HT-29 (cell line): ENCODE results near the gene CFAP43. TPM values are rescaled to one million over a fixed set of nuclear protein-coding genes. Genes with fewer than 3 reads are reported as not detected.
"Not testable (repeated sequence)": the region's sequence is repeated elsewhere in the genome, so short reads cannot be mapped to it uniquely, and the experiment has no call there.

Source experiments
- DNase-seq: peaks from one replicate; pipeline ENCODE4 v3.0.0-alpha.2; 2015; ENCODE audit warnings: low spot score
- total RNA-seq: library from RNA; depleted of rRNA; stranded (reverse); fragments of >200 nt; shearing (Covaris generic); gene quantifications from 2 replicates; pipeline ENCODE4 v1.2.3, GENCODE V29; 2014

CFAP43 gene
- total RNA-seq, 1 experiment from 2014 or later, result 0.18 TPM

DNA sequence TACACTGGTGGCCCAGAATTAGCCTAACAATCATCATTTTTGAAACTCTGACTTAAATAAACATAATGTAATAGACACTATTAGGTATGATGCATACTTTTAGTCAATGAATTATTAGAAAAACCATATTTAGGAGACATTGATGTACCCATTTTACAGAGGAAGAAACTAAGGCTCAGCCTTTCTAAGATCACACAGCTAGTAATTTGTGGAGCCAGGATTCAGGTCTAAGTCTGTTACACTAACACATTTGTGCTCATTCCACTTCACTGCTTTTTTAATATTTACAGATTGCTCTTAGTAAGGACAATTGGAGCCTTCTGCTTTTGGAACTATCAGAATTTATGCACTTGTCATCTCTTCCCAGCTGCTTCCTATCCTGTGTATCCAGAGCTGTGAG is 8.9 kb downstream of the CFAP43 start:
- no peak for DNase-seq

DNA sequence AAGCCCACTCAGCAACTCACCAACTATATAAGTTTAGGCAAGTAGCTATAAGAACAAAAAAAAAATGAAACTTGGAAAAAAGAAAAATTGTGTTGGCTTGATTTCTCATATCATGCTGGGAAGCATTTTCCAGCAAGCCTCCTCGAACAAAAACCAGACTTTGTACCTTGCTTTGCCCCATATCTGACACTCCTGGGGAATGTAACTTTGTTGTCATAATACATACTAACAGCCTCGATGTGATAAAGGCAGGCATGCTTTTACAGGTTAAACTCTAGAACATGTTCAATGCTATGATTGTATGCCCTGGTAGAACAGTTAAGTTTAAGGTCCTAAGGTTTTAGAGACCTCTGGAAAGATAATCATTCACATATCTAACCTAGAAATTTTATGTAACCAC is 11.6 kb downstream of the CFAP43 start:
- DNase-seq, result no peak

DNA sequence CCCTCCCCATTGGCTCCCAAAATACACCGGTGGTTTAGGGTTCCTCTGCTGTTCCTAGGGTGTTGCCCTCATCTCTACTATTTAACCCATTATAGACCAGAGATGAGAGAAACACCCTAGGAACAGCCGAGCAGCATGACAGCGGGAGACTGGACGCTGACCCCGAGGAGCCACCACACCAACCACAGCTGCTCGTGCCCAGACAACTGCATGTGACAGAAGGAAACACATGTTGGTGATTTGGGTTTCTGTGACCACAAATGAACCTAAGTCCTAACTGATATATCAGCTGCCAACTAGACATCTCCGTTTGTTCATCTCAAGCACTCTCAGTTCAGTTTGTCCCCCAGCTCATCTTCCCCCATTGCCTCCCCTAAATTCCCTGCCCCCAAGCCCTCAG is 13.4 kb downstream of the CFAP43 start:
- DNase-seq, result no peak

DNA sequence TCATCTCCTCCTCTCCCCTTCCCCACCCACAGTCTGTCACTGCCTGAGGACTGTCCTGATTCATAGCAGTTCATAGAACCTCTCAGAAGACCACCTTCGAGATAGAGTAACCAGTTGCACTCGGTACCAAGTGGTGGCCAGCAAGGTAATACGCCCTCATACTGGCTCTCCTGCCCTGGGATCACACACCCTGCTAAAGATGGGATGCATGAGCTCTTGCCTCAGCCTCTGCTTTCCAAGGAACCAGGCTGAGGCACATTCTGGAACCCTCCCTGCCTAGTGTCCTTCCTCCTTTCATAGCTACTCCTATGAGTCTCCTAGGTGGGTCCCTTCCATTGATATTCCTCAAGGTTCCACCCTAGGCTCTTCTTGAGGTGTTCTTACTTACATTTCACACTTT is 15.5 kb downstream of the CFAP43 start:
- no peak for DNase-seq

DNA sequence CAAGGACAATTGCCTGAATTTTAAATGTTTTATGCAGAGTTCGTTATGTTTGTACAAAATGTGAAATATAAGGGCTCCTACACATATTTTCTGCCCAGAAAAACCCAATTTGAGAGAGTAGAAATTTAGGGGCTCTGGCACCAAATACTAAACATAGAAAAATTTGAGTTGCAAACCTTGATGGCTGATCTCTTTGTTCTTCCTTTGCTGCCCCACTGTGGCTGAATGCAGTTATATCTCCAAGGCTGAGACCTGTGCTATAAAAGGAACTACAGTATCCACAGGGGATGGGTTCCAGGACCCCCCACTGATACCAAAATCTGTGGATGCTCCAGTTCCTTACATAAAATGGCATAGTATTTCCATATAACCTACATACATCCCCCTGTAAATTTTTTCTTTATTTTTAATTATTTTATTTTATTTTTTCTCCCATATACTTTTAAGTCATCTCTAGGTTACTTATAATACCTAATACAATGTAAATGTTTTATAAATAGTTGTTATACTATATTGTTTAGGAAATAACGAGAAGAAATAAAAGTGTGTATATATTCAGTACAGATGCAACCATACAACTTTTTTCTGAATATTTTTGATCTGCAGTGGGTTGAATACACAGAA is 22.5 kb downstream of the CFAP43 start:
- peak; percentile 59 for DNase-seq

DNA sequence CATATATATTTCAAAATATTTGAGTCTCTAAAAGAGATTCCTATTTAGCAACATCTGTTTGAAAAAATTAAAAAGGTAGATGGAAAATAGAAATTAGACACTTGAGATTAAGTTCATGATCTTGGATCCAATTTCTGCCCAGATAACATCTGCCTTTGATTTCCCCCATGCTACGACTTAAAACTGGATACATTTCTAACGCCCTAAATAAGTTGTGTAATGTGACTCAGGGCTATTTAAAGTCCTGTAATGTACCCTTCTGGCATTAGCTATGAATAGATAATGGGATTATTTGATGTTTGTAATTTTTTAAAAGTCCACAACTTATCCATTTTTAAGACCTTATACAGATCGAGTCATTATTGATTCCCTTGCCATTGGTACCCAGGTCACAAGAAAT is 23.4 kb downstream of the CFAP43 start:
- DNase-seq, result no peak

DNA sequence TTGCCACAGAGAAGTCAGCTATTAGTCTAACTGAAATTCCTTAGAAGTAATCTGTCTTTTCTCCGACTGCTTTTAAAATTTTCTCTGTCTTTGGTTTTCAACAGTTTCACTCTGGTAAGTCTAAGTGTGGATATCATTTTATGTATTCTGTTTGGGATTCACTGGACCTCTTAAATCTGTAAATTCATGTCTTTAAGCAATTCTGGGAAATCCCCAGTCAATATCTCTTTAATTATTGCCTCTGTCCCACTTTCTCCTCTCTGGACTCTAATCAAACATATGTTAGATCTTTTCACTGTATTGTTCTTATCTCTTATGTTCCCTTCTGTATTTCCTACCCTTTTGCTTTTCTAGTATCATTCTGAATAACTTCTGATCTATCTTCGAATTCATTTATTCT is 29.9 kb downstream of the CFAP43 start:
- no peak for DNase-seq

DNA sequence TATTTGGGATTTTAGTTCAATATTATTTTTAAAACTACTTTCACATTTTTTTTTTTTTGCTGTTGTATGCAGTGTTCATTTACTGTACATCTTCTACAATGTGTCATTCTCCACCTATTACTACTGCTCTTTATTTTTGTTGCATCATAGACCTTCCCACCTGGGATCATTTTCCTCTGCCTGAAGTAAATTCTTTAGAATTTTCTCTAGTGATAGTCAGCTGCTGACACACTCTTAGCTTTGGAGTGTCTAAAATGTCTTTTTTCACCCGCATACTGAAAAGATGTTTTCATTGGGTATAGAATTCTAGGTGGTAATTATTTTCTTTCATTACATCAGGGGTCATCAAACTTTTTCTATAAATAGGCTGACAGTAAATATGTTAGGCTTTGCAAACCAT is 30.5 kb downstream of the CFAP43 start:
- DNase-seq, result no peak

DNA sequence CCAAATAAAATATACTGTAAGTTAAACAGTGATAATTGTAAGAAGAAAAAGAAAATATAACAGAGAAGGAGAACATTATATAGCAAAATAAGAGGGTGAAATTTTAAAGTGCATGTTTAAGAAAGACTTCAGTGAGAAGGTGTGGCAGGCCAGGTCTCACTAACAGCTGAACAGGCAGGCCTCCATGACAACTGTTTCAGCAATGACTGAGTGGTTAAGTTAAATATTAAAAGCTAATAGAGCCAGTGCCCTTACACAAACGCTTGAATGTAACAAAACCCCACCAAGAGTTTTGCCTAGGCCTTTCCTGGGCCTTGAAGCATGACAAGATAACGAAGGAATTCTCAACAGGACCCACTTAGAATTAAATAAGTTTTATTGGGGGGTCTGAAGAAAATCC is 32.6 kb downstream of the CFAP43 start:
- no peak for DNase-seq

DNA sequence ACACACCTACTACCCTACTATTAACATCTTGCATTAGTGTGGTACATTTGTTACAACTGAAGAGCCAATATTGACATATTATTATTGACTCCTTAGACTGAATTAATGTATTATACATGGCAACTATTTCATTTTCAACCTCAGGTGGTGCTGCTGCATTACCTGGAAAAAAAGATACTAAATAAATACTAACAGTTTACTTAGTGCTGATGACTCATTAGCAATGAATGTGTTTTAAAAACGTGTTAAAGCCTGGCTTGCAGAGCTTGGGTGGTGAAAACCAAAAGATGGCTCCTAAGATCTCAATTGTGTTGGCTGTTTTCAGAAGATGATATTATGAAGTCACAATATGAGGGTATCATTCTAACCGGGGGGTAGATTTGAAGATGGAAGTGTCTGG is 34.8 kb downstream of the CFAP43 start:
- DNase-seq, result peak; percentile 69

DNA sequence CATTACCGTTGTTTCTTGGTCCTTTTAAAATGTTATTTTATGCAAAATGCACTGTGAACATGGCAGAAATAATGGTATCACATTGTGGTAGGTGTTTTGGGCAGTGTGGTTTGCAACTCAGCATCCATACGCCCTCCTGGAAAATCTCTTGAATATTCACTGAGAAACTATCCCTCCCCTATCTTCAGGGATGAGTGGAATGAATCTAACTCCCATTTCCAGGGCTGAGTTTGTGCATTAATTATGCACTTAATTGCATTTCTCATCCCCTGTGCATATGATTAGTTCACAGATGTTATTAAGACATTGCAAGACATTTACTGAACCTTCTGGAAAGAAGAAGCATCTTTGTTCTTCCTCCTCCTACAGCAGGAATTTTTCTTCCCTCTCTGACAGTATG is 36.5 kb downstream of the CFAP43 start:
- no peak for DNase-seq

DNA sequence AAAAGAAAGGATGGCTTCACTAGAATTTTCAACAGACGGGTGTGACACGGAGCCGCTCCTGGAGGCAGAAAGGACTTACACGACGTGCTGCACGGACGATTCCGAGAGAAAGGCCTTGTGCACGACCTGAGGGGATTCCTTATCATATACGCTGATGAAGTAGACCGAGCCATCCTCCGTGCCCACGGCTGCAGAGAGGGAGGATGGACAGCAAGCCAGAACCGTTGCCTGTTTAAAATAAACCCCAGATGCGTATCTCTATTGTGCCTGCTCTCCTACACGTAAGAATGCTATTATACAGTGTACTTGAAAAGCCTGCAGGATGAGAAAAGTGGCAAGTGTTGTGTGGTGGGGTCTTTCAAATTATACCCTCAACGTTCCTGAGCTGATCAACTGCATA is 38.4 kb downstream of the CFAP43 start:
- DNase-seq, result no peak

DNA sequence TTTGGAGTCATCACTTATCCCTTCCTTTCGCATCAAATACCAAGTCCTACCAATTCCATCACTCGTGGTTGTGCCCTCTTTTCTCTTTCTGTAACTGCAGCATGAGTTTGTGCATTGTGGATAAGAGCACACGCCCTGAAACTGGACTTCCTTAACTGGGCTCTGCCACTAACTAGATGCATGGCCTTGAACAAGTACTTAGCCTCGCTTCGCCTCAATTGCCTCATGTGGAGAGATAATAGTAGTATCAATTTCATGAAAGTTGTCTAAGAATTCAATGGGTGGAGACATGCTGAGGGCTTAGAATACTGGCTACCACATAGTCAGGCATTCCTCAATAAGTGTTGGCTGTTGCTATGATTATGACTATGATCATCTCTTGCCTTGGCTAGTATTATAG is 41.5 kb downstream of the CFAP43 start:
- DNase-seq, result no peak

DNA sequence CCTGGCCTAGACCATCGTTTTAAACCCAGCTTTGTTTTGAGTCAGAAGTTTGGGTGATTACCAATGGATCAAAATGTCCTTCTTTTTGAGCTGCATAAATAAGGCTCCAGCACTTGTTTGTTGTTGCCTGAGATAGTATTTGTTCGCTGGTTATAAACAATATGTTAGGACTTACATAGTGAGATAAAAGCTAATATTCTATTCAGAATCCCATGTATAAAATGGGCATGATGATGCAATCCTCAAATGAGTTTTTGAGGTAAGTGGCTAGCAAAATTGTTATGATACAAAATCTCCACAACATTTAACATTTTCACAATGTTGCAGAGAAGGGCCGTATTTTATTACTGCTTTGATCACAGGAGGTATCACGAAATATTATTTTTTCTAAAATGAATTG is 48.5 kb downstream of the CFAP43 start:
- no peak for DNase-seq

DNA sequence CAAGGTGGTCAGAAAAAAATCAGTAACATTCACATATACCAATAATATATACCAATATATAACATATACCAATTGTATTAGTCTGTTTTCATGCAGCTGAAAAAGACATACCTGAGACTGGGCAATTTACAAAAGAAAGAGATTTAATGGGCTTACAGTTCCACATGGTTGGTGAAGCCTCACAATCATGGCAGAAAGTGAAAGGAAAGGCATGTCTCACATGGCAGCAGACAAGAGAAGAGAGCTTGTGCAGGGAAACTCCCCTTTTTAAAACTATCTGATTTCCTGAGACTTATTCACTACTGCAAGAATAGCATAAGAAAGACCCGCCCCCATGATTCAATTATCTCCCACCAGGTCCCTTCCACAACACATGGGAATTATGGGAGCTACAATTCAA is 58.0 kb downstream of the CFAP43 start:
- not testable (repeated sequence) for DNase-seq

DNA sequence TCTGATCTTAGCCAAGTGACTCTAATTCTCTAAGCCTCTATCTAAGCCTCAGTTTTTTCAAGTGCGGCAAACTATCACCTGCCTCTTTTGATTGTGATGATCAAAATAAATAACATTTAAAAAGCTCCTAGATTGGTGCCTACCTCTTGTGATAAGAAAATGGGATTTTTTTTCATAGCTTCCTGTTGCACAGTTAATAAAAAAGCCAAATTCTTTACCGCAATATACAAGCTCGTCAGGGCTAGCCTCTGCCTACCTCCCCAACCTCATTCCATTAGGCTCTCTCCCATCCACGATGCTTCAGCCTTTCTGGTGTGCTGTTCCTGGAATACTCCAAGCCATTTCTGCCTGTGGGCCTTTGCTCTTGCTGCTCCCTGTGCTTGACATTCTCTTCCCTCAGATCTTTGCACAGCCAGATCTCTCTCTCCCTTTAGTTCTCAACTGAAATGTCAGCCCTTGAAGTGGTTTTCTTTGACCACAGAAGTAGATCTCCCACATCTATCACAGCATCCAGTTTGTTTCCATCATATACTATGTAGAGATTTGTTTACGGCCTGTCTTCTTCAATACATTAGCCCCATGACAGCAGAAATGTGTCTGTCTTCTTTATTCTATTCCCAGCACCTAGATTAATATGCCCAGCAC is 61.4 kb downstream of the CFAP43 start:
- DNase-seq, result no peak

DNA sequence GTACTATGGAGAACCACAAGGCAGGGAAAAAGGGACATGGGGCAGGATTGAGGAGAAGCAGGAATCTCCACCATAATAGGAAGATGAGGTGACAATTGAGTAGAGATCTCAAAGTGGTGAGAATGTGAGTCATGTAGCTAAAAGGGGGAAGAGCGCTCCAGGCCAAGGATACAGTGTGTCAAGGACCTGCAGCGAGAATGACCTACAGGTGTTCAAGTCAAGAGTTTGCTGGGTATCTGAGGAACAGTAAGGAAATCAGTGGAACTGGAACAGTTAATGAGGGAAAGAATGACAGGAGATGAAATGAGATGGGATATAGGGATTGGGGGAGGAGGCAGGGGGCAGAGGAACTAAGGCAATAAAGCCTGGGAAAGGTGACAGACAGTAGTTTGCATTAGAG is 76.6 kb downstream of the CFAP43 start:
- no peak for DNase-seq

DNA sequence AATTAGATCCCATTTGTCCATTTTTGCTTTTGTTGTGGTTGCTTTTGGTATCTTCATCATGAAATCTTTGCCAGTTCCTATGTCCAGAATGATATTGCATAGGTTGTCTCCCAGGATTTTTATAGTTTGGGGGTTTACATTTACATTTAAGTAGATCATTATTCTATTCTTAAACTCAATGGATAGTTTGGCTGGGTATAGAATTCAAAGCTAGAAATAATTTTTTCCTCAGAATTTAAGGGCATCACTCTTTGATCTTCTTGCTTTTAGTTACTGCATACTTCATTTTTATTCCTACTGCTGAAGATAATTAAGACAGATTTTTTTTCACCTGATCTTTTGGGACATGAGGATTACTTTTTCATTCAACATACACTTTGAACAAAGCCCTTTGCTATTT is 80.4 kb downstream of the CFAP43 start:
- no peak for DNase-seq

DNA sequence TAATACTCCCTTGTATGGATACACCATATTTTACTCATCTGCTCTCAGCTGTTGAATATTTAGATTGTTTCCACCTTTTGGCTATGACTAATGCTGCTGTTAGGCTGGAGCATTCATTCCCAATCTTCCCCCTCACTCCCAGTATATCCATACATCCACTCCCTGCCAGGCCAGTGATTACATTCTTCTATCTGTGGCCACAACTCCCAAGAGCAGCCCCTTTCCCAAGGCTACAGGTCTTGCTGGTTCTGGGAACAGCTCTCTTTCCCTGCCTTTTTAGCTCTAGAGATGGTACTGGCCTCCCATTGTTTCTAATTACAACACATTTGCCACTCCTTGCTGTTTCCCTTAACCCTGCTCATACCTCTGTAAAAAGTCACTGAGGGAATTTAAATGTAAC is 82.0 kb downstream of the CFAP43 start:
- no peak for DNase-seq

DNA sequence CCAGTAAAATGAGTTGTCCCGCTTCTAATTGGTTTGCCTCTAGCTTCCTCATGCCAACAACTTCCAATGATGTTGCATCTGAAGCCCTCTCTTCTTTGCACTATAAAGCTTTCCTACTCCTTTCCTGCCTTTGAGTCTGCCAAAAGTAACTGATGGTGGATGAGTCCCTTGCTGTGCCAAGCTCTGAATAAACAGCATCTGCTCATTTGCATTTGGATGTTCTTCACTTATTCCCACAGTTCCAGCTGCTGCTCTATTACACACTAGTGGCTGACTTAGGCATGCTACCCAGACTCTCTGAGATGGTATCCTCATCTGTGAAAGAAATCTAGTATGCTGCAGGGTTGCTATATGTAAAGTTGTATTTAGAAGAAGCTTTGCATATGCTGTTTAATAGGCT is 85.3 kb downstream of the CFAP43 start:
- DNase-seq, result no peak

DNA sequence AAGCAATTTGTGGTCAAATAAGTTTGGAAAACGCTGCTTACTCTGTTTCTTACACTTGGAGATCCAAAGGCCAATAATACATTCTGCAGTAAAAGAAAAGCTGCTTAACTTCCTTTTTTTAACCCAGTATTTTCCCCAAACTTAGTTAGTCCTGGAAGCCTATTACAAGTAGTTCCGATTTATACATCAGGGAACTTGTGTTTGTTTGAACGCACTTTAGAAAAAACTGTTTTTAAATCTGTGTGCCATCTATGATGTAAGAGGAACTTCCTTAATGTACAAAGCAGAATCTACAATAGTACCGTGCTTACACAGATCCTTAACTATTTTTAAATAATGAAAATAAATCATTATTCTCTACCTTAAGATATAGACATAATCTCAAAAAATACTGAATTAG is 87.2 kb downstream of the CFAP43 start:
- no peak for DNase-seq

DNA sequence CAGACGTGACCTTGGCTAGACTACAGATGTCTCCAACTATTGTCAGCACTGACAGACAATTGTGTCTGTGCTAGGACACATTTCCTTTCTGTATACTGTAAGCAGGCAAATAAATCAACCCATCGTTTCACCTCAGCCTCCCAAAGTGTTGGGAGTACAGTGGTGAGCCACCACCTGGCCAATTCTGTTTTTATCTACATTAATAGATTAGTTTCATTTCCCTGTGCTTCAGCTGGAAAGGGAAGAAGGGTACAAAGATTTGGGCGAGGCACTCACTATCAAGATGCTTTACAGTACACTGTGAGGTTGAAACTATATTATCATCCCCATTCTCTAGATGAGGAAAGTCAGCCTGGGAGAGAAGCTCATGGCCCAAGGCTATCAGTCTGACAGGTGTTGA is 88.3 kb downstream of the CFAP43 start:
- DNase-seq, result no peak

DNA sequence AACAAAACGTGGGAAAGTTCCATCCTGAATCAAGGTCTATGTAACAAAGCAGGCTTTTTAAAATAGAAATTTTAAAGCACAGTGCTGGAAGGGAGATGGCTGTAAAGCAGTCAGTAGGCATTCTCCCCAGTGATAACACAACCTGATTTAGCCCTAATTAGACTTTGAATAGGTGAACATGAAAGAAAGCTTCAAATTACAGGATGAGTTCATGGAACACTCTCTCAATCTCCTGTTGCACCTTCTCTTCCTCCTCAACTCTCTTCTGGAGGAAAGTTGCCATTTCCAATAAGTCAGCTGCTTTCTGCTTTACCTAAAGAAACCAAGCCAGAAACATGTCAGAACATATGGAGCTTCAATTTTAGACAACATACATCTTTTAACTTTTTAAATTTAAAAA is 90.1 kb downstream of the CFAP43 start:
- DNase-seq, result no peak

DNA sequence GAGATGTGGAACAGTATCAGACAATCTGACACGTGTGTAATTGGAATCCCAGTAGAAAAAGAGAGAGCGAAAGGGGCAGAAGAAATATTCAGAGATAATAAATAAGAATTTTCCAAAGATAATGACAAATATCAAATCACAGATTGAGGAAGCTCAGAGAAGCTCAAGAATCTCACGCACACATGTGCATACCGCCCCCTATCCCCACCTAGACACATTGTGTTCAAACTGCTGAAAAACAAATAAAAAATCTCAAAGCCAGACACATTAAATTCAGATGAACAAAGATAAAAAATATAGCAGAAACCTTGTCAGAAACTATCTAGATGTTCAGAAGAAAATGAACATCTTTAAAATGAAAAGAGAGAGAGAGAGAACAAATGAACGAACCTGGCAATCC is 92.9 kb downstream of the CFAP43 start:
- peak; percentile 33 for DNase-seq
